HepG2 (cell line): ENCODE measurements around the gene B4GALT3. TPM values are rescaled to one million over a fixed set of nuclear protein-coding genes. Genes with fewer than 3 reads are reported as not detected.

Experiments
- ARNT ChIP-seq: fragments of 450-650 bp; IDR thresholded peaks from 2 replicates; pipeline ENCODE4 v1.6.1; 2017
- GATAD2A ChIP-seq: IDR thresholded peaks from 2 replicates; pipeline ENCODE4 v1.6.1; 2016
- HMGA1 ChIP-seq: sonication (generic); formaldehyde crosslinking; conservative IDR thresholded peaks from 2 replicates; pipeline ENCODE4 v1.4.0; 2020; ENCODE audit warnings: missing genetic modification reagents
- HOXA3 ChIP-seq: sonication (generic); formaldehyde crosslinking; IDR thresholded peaks from 2 replicates; pipeline ENCODE4 v1.5.0; 2020; ENCODE audit warnings: missing genetic modification reagents
- KDM3A ChIP-seq: IDR thresholded peaks from 2 replicates; pipeline ENCODE4 v1.6.1; 2018; ENCODE audit warnings: low read depth, missing compliant biosample characterization
- KLF6 ChIP-seq: IDR thresholded peaks from 2 replicates; pipeline ENCODE4 v1.8.0; 2016; ENCODE audit warnings: missing biosample characterization, missing genetic modification reagents
- RAD21 ChIP-seq: fragments of 450-650 bp; formaldehyde crosslinking; IDR thresholded peaks from 2 replicates; pipeline ENCODE4 v1.5.0; 2020; ENCODE audit warnings: mild to moderate bottlenecking
- RBAK ChIP-seq: sonication (generic); formaldehyde crosslinking; IDR thresholded peaks from 2 replicates; pipeline ENCODE4 v1.5.1; 2020; ENCODE audit warnings: mild to moderate bottlenecking, missing genetic modification reagents
- SCMH1 ChIP-seq: sonication (generic); formaldehyde crosslinking; IDR thresholded peaks from 2 replicates; pipeline ENCODE4 v1.9.0; 2021; ENCODE audit warnings: missing genetic modification reagents, mild to moderate bottlenecking, borderline replicate concordance
- SP5 ChIP-seq: IDR thresholded peaks from 2 replicates; pipeline ENCODE4 v1.6.1; 2016; ENCODE audit warnings: low read depth, borderline replicate concordance
- TCF12 ChIP-seq, 2 experiments: fragments of 450-650 bp in 1 of 2; sonication (generic) in 1 of 2; formaldehyde crosslinking in 1 of 2; IDR thresholded peaks; 2 replicates each; pipeline versions ENCODE4 v1.6.1 to v1.8.0; 2017 to 2022; ENCODE audit warnings: antibody characterized with exemption in 1 of 2, mild to moderate bottlenecking in 1 of 2, missing genetic modification reagents in 1 of 2, moderate library complexity in 1 of 2
- ZNF550 ChIP-seq: sonication (generic); formaldehyde crosslinking; IDR thresholded peaks from 2 replicates; pipeline ENCODE4 v1.4.0; 2020; ENCODE audit warnings: mild to moderate bottlenecking, missing genetic modification reagents, borderline replicate concordance
- ZNF749 ChIP-seq: sonication (generic); formaldehyde crosslinking; IDR thresholded peaks from 2 replicates; pipeline ENCODE4 v1.8.0; 2022; ENCODE audit warnings: mild to moderate bottlenecking, missing genetic modification reagents, moderate library complexity, borderline replicate concordance
- polyA plus RNA-seq, 8 experiments: library from polyadenylated mRNA; depleted of rRNA in 3 of 8; stranded (reverse) in 7 of 8; unstranded in 1 of 8; fragments of >200 nt; fragmentation: Illumina TruSeq in 4 of 8; extraction: Trizol in 4 of 8; gene quantifications; 2 replicates each; pipeline versions ENCODE4 v1.2.1 to v1.2.3, GENCODE V29; 2011 to 2016; ENCODE audit warnings: low read depth in 4 of 8, missing spikeins in 1 of 8, mixed read lengths in 1 of 8; ENCODE audit not compliant: insufficient read depth in 1 of 8
- total RNA-seq, 5 experiments: library from RNA; depleted of rRNA; stranded (reverse); fragments of >200 nt; fragmentation: Illumina TruSeq; extraction: Trizol; gene quantifications; 2 replicates each; pipeline ENCODE4 v1.2.3, GENCODE V29; 2016; ENCODE audit warnings: low read depth in 1 of 5
- TF ChIP-seq, protein P1 (sequence below): IDR thresholded peaks from 2 replicates; pipeline ENCODE4 v1.6.1; 2012; ENCODE audit warnings: low read length, improper control_type of control experiment
- TF ChIP-seq, protein P2 (sequence below): sonication (generic); formaldehyde crosslinking; IDR thresholded peaks from 2 replicates; pipeline ENCODE4 v1.5.0; 2020; ENCODE audit warnings: mild to moderate bottlenecking, missing genetic modification reagents, moderate library complexity
- TF ChIP-seq, protein P3 (sequence below): sonication (generic); formaldehyde crosslinking; IDR thresholded peaks from 2 replicates; pipeline ENCODE4 v1.5.0; 2020; ENCODE audit warnings: mild to moderate bottlenecking, missing genetic modification reagents

B4GALT3 gene
- total and polyA plus RNA-seq, 2 of the 13 experiments (the other 11 are each of a cell fraction or from before 2014, with no cell fraction given), result 35.6 to 40.4 TPM

DNA sequence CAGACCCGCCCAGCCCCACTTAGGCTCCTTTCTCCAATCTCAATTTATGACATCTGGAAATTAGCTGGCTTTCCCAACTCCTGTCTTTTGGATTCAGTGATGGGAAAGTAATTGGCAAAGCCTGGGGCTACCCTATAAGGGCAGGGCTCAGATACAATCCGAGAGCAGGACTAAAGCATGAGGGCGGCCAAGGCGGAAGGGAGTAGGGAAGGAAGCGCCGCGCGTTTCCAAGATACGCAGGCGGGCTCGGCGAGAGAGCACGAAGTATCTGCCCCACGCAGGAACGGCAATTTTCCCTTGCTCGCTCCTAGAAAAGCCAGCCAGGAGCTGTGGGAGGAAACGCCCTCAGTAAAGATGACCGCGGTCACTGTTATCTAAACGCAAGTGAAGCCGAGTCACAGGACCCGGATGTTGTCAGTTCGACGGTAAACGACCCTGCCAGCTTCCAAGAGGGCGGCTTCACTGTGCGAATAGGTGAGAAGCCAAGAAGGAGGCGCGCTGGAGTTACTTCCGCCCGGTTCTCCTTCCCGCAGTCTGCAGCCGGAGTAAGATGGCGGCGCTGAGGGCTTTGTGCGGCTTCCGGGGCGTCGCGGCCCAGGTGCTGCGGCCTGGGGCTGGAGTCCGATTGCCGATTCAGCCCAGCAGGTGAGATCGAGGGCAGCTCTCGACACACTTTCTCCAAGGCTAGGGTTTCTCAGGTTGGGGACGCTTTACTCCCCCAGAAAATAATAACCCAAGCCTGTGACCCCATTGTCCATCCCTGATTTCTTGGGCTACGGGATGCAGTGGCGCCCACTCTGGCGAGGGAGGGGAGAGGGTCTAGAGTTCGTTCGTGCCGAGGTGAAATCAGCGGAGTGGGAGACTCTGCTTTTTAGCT is 24.8 kb upstream of the B4GALT3 start, which contains the start of gene NDUFS2 (continued):
- TF ChIP-seq, protein P1, sequence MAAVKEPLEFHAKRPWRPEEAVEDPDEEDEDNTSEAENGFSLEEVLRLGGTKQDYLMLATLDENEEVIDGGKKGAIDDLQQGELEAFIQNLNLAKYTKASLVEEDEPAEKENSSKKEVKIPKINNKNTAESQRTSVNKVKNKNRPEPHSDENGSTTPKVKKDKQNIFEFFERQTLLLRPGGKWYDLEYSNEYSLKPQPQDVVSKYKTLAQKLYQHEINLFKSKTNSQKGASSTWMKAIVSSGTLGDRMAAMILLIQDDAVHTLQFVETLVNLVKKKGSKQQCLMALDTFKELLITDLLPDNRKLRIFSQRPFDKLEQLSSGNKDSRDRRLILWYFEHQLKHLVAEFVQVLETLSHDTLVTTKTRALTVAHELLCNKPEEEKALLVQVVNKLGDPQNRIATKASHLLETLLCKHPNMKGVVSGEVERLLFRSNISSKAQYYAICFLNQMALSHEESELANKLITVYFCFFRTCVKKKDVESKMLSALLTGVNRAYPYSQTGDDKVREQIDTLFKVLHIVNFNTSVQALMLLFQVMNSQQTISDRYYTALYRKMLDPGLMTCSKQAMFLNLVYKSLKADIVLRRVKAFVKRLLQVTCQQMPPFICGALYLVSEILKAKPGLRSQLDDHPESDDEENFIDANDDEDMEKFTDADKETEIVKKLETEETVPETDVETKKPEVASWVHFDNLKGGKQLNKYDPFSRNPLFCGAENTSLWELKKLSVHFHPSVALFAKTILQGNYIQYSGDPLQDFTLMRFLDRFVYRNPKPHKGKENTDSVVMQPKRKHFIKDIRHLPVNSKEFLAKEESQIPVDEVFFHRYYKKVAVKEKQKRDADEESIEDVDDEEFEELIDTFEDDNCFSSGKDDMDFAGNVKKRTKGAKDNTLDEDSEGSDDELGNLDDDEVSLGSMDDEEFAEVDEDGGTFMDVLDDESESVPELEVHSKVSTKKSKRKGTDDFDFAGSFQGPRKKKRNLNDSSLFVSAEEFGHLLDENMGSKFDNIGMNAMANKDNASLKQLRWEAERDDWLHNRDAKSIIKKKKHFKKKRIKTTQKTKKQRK, result no peak
- TF ChIP-seq RAD21 (CRISPR knock-in tag) (0 out of 2 replicates have a peak, but pooled peaks have one; percentile 30), KLF6 (CRISPR knock-in tag) (no peak), SP5 (CRISPR knock-in tag) (no peak), TCF12 (IDR thresholded peaks at IDR 0.05) (no peak), TCF12 (CRISPR knock-in tag; IDR thresholded peaks at IDR 0.05) (no peak), ARNT (no peak), GATAD2A (CRISPR knock-in tag) (peak; percentile 27; the same call in 1 of the 2 replicates), SCMH1 (CRISPR knock-in tag) (no peak), RBAK (CRISPR knock-in tag) (no peak), HOXA3 (CRISPR knock-in tag) (peak; percentile 99), ZNF749 (no peak; the same call in 1 of the 2 replicates), KDM3A (CRISPR knock-in tag) (no peak), HMGA1 (CRISPR knock-in tag) (no peak), ZNF550 (no peak)
- TF ChIP-seq, protein P2, sequence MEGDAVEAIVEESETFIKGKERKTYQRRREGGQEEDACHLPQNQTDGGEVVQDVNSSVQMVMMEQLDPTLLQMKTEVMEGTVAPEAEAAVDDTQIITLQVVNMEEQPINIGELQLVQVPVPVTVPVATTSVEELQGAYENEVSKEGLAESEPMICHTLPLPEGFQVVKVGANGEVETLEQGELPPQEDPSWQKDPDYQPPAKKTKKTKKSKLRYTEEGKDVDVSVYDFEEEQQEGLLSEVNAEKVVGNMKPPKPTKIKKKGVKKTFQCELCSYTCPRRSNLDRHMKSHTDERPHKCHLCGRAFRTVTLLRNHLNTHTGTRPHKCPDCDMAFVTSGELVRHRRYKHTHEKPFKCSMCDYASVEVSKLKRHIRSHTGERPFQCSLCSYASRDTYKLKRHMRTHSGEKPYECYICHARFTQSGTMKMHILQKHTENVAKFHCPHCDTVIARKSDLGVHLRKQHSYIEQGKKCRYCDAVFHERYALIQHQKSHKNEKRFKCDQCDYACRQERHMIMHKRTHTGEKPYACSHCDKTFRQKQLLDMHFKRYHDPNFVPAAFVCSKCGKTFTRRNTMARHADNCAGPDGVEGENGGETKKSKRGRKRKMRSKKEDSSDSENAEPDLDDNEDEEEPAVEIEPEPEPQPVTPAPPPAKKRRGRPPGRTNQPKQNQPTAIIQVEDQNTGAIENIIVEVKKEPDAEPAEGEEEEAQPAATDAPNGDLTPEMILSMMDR (CRISPR knock-in tag), result no peak; the same call in none of the 2 replicates
- TF ChIP-seq, protein P3, sequence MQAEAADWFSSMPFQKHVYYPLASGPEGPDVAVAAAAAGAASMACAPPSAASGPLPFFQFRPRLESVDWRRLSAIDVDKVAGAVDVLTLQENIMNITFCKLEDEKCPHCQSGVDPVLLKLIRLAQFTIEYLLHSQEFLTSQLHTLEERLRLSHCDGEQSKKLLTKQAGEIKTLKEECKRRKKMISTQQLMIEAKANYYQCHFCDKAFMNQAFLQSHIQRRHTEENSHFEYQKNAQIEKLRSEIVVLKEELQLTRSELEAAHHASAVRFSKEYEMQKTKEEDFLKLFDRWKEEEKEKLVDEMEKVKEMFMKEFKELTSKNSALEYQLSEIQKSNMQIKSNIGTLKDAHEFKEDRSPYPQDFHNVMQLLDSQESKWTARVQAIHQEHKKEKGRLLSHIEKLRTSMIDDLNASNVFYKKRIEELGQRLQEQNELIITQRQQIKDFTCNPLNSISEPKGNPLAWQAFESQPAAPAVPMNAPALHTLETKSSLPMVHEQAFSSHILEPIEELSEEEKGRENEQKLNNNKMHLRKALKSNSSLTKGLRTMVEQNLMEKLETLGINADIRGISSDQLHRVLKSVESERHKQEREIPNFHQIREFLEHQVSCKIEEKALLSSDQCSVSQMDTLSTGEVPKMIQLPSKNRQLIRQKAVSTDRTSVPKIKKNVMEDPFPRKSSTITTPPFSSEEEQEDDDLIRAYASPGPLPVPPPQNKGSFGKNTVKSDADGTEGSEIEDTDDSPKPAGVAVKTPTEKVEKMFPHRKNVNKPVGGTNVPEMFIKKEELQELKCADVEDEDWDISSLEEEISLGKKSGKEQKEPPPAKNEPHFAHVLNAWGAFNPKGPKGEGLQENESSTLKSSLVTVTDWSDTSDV (CRISPR knock-in tag), result peak; percentile 54; the same call in 1 of the 2 replicates
